ENCODE results near the gene ADNP.

DNA sequence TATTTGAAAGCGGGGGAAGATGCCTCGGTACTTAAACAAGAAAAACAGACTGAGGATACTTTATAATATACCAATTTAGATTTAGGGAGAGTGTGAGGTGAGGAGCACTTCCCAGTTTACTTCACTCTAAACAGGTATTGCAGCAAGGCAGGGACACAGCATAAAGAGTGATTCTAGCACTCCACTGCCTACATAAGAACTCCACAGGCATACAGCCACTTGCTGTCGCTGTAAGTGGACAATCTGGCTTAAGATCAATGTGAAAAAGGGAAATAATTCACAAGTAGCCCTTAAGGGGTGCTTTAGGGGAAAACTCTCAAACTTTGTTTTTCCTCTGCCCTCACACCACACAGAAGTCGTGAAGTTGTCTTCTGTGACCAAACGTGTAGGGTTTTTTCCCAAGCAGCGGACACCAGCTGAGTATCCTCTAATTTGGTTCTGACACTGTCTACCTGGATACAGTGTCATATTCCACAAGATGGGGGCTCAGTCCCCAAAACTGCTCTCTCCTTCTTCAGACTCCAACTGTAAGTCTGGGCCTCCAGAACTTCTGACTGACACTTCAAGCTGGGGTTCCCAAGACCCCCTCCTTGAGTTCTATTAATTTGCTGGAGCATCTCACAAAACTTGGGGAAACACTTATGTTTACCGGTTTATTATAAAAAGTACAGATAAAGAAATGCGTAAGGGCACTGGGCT is 9.3 kb downstream of the ADNP start:
- TF ChIP-seq TARDBP (IDR thresholded peaks at IDR 0.05; ENCODE audit: borderline replicate concordance) (no peak), CHD1 (IDR thresholded peaks at IDR 0.05; ENCODE audit: low read depth, low read length) (no peak), EZH2 (IDR thresholded peaks at IDR 0.05; ENCODE audit: borderline replicate concordance, control insufficient read depth, low read depth, low read length) (no peak), SMC3 (IDR thresholded peaks at IDR 0.05; ENCODE audit: borderline replicate concordance, low read length) (no peak)
- TF ChIP-seq, protein P1, sequence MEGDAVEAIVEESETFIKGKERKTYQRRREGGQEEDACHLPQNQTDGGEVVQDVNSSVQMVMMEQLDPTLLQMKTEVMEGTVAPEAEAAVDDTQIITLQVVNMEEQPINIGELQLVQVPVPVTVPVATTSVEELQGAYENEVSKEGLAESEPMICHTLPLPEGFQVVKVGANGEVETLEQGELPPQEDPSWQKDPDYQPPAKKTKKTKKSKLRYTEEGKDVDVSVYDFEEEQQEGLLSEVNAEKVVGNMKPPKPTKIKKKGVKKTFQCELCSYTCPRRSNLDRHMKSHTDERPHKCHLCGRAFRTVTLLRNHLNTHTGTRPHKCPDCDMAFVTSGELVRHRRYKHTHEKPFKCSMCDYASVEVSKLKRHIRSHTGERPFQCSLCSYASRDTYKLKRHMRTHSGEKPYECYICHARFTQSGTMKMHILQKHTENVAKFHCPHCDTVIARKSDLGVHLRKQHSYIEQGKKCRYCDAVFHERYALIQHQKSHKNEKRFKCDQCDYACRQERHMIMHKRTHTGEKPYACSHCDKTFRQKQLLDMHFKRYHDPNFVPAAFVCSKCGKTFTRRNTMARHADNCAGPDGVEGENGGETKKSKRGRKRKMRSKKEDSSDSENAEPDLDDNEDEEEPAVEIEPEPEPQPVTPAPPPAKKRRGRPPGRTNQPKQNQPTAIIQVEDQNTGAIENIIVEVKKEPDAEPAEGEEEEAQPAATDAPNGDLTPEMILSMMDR (IDR thresholded peaks at IDR 0.05 in 2 of 3, conservative IDR thresholded peaks at IDR 0.05 in 1 of 3; ENCODE audit: control insufficient read depth in 2 of 3, extremely low read depth in 1 of 3, insufficient read depth in 1 of 3, low read depth in 3 of 3, low read length in 3 of 3), result no peak
- TF ChIP-seq, protein P2, sequence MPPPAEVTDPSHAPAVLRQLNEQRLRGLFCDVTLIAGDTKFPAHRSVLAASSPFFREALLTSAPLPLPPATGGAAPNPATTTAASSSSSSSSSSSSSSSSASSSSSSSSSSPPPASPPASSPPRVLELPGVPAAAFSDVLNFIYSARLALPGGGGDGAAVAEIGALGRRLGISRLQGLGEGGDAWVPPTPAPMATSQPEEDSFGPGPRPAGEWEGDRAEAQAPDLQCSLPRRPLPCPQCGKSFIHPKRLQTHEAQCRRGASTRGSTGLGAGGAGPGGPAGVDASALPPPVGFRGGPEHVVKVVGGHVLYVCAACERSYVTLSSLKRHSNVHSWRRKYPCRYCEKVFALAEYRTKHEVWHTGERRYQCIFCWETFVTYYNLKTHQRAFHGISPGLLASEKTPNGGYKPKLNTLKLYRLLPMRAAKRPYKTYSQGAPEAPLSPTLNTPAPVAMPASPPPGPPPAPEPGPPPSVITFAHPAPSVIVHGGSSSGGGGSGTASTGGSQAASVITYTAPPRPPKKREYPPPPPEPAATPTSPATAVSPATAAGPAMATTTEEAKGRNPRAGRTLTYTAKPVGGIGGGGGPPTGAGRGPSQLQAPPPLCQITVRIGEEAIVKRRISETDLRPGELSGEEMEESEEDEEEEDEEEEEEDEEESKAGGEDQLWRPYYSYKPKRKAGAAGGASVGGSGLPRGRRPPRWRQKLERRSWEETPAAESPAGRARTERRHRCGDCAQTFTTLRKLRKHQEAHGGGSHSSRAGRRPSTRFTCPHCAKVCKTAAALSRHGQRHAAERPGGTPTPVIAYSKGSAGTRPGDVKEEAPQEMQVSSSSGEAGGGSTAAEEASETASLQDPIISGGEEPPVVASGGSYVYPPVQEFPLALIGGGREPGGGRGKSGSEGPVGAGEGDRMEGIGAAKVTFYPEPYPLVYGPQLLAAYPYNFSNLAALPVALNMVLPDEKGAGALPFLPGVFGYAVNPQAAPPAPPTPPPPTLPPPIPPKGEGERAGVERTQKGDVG (CRISPR knock-in tag; IDR thresholded peaks at IDR 0.05), result no peak

All from GM12878 (cell line).